Retinal pigment epithelial cell (primary cell): ENCODE data around the gene KRT12.
A peak's percentile ranks its signal among the peaks of the same experiment; 100 is the strongest.

Source experiments
- DNase-seq: peaks from one replicate; pipeline ENCODE4 v3.0.0-alpha.2; 2010; ENCODE audit warnings: low read depth
- H3K4me3 ChIP-seq: 2 replicates; pipeline ENCODE4 v1.5.1; 2011; ENCODE audit warnings: mild to moderate bottlenecking, low read length, control low read depth, moderate library complexity
- TF ChIP-seq, protein P1 (sequence below): conservative IDR thresholded peaks from 2 replicates; pipeline ENCODE4 v1.5.1; 2011; ENCODE audit warnings: low read depth, low read length, control low read depth, inconsistent platforms

The KRT12 gene

GRCh38 chr17:40857535-40857934 is 9.5 kb downstream of the KRT12 start:
- H3K4me3 ChIP-seq: no peak overlapping the region

DNA sequence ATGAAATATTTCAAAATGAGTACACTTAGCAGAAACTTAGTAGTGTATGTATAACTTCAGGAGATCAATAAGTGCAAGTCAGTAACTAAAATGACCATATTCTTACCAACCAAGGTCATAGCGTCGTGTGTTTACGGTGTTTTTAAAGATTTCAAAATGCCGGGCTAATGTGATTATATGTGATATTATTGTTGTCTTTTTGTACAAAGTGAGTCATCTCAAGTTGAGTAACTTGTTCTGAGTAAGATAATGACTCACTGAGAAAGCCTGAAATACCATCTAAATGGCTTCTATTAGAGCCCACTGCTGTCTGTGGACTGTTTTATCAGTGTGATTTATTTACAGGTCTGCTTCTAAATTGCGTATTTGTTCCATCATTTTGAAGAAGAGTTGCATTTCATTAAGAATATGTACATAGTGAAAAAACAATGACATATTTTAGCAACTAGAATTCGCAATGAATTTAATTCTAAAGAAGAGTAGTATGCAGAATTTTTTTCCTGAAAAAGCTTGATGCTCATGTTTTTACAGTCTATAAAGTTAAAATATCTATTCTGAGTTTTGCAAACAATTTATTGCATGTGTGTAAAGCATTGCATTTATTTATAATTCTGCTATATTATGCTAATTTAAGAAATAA is 12.7 kb downstream of the KRT12 start:
- TF ChIP-seq, protein P1, sequence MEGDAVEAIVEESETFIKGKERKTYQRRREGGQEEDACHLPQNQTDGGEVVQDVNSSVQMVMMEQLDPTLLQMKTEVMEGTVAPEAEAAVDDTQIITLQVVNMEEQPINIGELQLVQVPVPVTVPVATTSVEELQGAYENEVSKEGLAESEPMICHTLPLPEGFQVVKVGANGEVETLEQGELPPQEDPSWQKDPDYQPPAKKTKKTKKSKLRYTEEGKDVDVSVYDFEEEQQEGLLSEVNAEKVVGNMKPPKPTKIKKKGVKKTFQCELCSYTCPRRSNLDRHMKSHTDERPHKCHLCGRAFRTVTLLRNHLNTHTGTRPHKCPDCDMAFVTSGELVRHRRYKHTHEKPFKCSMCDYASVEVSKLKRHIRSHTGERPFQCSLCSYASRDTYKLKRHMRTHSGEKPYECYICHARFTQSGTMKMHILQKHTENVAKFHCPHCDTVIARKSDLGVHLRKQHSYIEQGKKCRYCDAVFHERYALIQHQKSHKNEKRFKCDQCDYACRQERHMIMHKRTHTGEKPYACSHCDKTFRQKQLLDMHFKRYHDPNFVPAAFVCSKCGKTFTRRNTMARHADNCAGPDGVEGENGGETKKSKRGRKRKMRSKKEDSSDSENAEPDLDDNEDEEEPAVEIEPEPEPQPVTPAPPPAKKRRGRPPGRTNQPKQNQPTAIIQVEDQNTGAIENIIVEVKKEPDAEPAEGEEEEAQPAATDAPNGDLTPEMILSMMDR: no peak
- no peak overlapping the region for H3K4me3 ChIP-seq
- peak; percentile 39 for DNase-seq

More at GRCh38 chr17:40857535-40857934, 9.5 kb downstream of the KRT12 start:
- TF ChIP-seq, protein P1: no peak
- DNase-seq: no peak

GRCh38 chr17:40852364-40852763 is 14.7 kb downstream of the KRT12 start:
- TF ChIP-seq, protein P1: no peak
- no peak overlapping the region for H3K4me3 ChIP-seq
- no peak for DNase-seq

GRCh38 chr17:40850293-40850972 is 16.6 kb downstream of the KRT12 start:
- no peak for DNase-seq
- H3K4me3 ChIP-seq: no peak overlapping the region
- TF ChIP-seq, protein P1: no peak

GRCh38 chr17:40849723-40850122 is 17.3 kb downstream of the KRT12 start:
- H3K4me3 ChIP-seq: no peak overlapping the region
- TF ChIP-seq, protein P1: no peak
- no peak for DNase-seq

DNA sequence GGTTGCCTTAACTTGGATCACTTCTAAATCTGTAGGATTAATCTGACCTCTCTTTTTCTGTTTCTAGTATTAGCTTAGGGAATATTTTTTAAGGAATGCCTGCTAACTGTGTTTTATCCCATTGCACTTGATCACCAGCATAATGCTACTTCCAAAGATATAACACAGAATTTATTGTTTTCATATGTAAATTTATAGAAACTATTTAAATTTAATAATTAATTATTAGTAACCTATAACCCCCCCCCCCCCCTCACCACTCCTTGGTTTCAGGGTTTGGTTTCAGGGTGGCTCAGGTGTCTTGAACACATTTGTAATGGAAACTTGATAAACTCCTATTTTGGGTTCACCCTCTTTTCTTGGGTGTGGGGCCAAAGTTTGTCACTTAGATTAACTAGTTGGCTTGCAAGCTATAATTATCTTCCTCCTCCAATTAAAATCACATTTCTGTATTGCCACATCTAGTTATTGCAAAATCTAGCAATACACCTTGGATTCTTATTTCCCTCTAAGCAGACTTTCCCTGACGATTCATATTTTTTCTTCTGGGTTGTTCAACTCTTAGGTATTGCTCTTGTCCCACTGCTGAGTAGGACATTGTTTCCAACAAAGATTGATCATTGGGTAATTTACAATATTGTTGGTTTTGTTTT is 18.3 kb downstream of the KRT12 start:
- H3K4me3 ChIP-seq: no peak overlapping the region
- TF ChIP-seq, protein P1: no peak

More for the DNA sequence above, 18.3 kb downstream of the KRT12 start:
- no peak for DNase-seq
